SK-N-MC (cell line): ENCODE data around the gene BRD1.

ENCODE experiments used
- EZH2 ChIP-seq: fragments of 200-600 bp; sonication (generic); IDR thresholded peaks from one replicate; pipeline ENCODE4 v1.6.1; 2017; ENCODE audit warnings: antibody characterized with exemption
- FOXP2 ChIP-seq: optimal IDR thresholded peaks from 2 replicates; pipeline ENCODE3; 2011; ENCODE audit warnings: mild to moderate bottlenecking, moderate library complexity; ENCODE audit not compliant: insufficient read depth; ENCODE audit errors: extremely low read length, control extremely low read depth
- POLR2AphosphoS5 ChIP-seq: IDR thresholded peaks from 2 replicates; pipeline ENCODE4 v1.6.1; 2012; ENCODE audit warnings: mild to moderate bottlenecking, low read depth, low read length, borderline replicate concordance

- TF ChIP-seq EZH2 (no peak), POLR2AphosphoS5 (no peak), FOXP2 (no peak)
These were observed 67.4 kb downstream of the BRD1 start for GRCh38 chr22:49760280-49760629.
